Spinal cord (tissue), 10 donors: ENCODE measurements around the gene CFAP119. TPM values are rescaled to one million over a fixed set of nuclear protein-coding genes. Genes with fewer than 3 reads are reported as not detected.

ENCODE experiments used
- DNase-seq, 6 donors: peaks; one replicate each; pipeline versions ENCODE4 v3.0.0 to v3.0.0-alpha.2; 2013 to 2015; ENCODE audit warnings: low spot score in 6 of 6, low read depth in 4 of 6
- H3K27ac ChIP-seq: one replicate; pipeline ENCODE4 v1.5.1; 2013; ENCODE audit warnings: low read depth, low read length, control low read depth
- H3K27me3 ChIP-seq: one replicate; pipeline ENCODE4 v1.6.1; 2013; ENCODE audit warnings: low read length; ENCODE audit not compliant: control insufficient read depth, insufficient read depth
- H3K36me3 ChIP-seq: one replicate; pipeline ENCODE4 v1.6.1; 2013; ENCODE audit warnings: low read length; ENCODE audit not compliant: control insufficient read depth, insufficient read depth
- H3K4me1 ChIP-seq: one replicate; pipeline ENCODE4 v1.6.1; 2013; ENCODE audit warnings: low read length; ENCODE audit not compliant: control insufficient read depth, insufficient read depth
- H3K4me3 ChIP-seq: one replicate; pipeline ENCODE4 v1.5.1; 2013; ENCODE audit warnings: low read depth, low read length, control low read depth
- H3K9me3 ChIP-seq: one replicate; pipeline ENCODE4 v1.6.1; 2013; ENCODE audit warnings: low read length; ENCODE audit not compliant: control insufficient read depth, insufficient read depth
- WGBS: methylation state at CpG from one replicate; pipeline ENCODE4 v1.1.5; 2013; ENCODE audit warnings: missing lambda C conversion rate; ENCODE audit not compliant: insufficient coverage; 5-methylcytosine and 5-hydroxymethylcytosine counted together
- polyA plus RNA-seq, 2 donors: library from polyadenylated mRNA; unstranded; fragments of 120-200 nt; gene quantifications; one replicate each; pipeline ENCODE4 v1.2.1, GENCODE V29; 2013; ENCODE audit not compliant: insufficient read length in 2 of 2
- total RNA-seq, 2 donors: library from RNA; depleted of rRNA in 1 of 2; stranded (reverse); fragments of 120-200 nt in 1 of 2; fragments of >200 nt in 1 of 2; gene quantifications; one replicate each; pipeline versions ENCODE4 v1.2.3 to v1.2.4, GENCODE V29; 2013 to 2014
- donor health status: healthy.

The CFAP119 gene
- total and polyA plus RNA-seq, 4 donors: 3.3 to 19.1 (median 13.6) TPM

- Histone ChIP-seq H3K4me3 (no peak overlapping the region), H3K4me1 (peaks cover 12% of the 10 kb centered on the region), H3K9me3 (no peaks in the 10 kb centered on the region), H3K27me3 (no peaks in the 10 kb centered on the region), H3K36me3 (peaks cover 75% of the 10 kb centered on the region), H3K27ac (no peak overlapping the region)
- no peak for DNase-seq
- 94% methylated on average over 19 of the region's 20 CpGs for WGBS
Observed at GRCh38 chr16:30755955-30756780, 5.7 kb downstream of the CFAP119 start.

GRCh38 chr16:30753596-30753995 is 8.3 kb downstream of the CFAP119 start:
- H3K27ac ChIP-seq: no peak overlapping the region
- WGBS: 96% methylated on average over 4 of the region's 4 CpGs
- H3K36me3 ChIP-seq: peaks cover 68% of the 10 kb centered on the region
- H3K27me3 ChIP-seq: no peaks in the 10 kb centered on the region
- peaks cover 7% of the 10 kb centered on the region for H3K4me1 ChIP-seq
- H3K4me3 ChIP-seq: no peak overlapping the region
- no peak for DNase-seq
- H3K9me3 ChIP-seq: no peaks in the 10 kb centered on the region

GRCh38 chr16:30750876-30751465 is 10.9 kb downstream of the CFAP119 start:
- Histone ChIP-seq H3K27ac (no peak overlapping the region), H3K9me3 (no peaks in the 10 kb centered on the region), H3K4me1 (peaks cover 12% of the 10 kb centered on the region), H3K4me3 (no peak overlapping the region), H3K27me3 (no peaks in the 10 kb centered on the region), H3K36me3 (peaks cover 43% of the 10 kb centered on the region)
- DNase-seq: no peak
- WGBS: 93% methylated on average over 20 of the region's 20 CpGs

GRCh38 chr16:30750201-30750600 is 11.7 kb downstream of the CFAP119 start:
- WGBS: 98% methylated on average over 4 of the region's 4 CpGs
- H3K4me3 ChIP-seq: no peak overlapping the region
- no peak for DNase-seq
- peaks cover 12% of the 10 kb centered on the region for H3K4me1 ChIP-seq
- H3K9me3 ChIP-seq: no peaks in the 10 kb centered on the region
- no peak overlapping the region for H3K27ac ChIP-seq
- peaks cover 36% of the 10 kb centered on the region for H3K36me3 ChIP-seq
- no peaks in the 10 kb centered on the region for H3K27me3 ChIP-seq

GRCh38 chr16:30748634-30749445 is 13.0 kb downstream of the CFAP119 start:
- WGBS: 13% methylated on average over 27 of the region's 36 CpGs
- Histone ChIP-seq H3K4me3 (peak overlapping the region; percentile 68), H3K9me3 (no peaks in the 10 kb centered on the region), H3K27me3 (no peaks in the 10 kb centered on the region), H3K27ac (no peak overlapping the region), H3K36me3 (peaks cover 29% of the 10 kb centered on the region), H3K4me1 (peaks cover 12% of the 10 kb centered on the region)
- peak in 2 of 6 donors; percentile 28 to 40 for DNase-seq

- Histone ChIP-seq H3K27ac (peak within 1 kb of the TSS; percentile 64), H3K4me3 (peak within 1 kb of the TSS; percentile 68), H3K27me3 (no peaks in the 10 kb centered on the region), H3K9me3 (no peaks in the 10 kb centered on the region), H3K4me1 (peaks cover 12% of the 10 kb centered on the region), H3K36me3 (peaks cover 26% of the 10 kb centered on the region)
- peak; percentile 95 to 99 (median 96) for DNase-seq
- 3% methylated on average over 60 of the region's 60 CpGs for WGBS
Observed at GRCh38 chr16:30747799-30748633, 13.8 kb downstream of the CFAP119 start, which contains the start of gene PHKG2. Gene PHKG2 (plus strand): TSS chr16:30748425. CDS start chr16:30748821, 396 bp downstream.

- peaks cover 28% of the 10 kb centered on the region for H3K36me3 ChIP-seq
Observed at GRCh38 chr16:30747331-30747730, 14.5 kb downstream of the CFAP119 start.

GRCh38 chr16:30746638-30747175 is 15.2 kb downstream of the CFAP119 start:
- H3K4me3 ChIP-seq: no peak overlapping the region
- no peaks in the 10 kb centered on the region for H3K27me3 ChIP-seq
- no peak for DNase-seq
- peaks cover 12% of the 10 kb centered on the region for H3K4me1 ChIP-seq
- WGBS: 100% methylated on average over 6 of the region's 9 CpGs
- H3K27ac ChIP-seq: no peak overlapping the region
- H3K9me3 ChIP-seq: no peaks in the 10 kb centered on the region
- H3K36me3 ChIP-seq: peaks cover 29% of the 10 kb centered on the region

More at GRCh38 chr16:30747331-30747730, 14.5 kb downstream of the CFAP119 start:
- H3K27ac ChIP-seq: no peak overlapping the region
- H3K4me1 ChIP-seq: peaks cover 12% of the 10 kb centered on the region
- no peaks in the 10 kb centered on the region for H3K9me3 ChIP-seq
- WGBS: 65% methylated on average over 3 of the region's 3 CpGs
- no peaks in the 10 kb centered on the region for H3K27me3 ChIP-seq
- peak overlapping the region; percentile 68 for H3K4me3 ChIP-seq
- DNase-seq: no peak
